BLaER1 treated with 17β-estradiol and CSF1 and Interleukin-3, amounts not matched to agents 10 nM and 100 nM (cell line): ENCODE data around the gene HPCAL4.

Source experiments
- H3K27ac ChIP-seq, 11 experiments: shearing (Covaris generic); formaldehyde crosslinking; 2 replicates each; pipeline ENCODE4 v1.8.1; 2022
- H3K27me3 ChIP-seq, 11 experiments: shearing (Covaris generic); formaldehyde crosslinking; 2 replicates each; pipeline ENCODE4 v1.8.1; 2022
- H3K36me3 ChIP-seq, 11 experiments: shearing (Covaris generic); formaldehyde crosslinking; 2 replicates each; pipeline ENCODE4 v1.8.1; 2022
- H3K4me1 ChIP-seq, 10 experiments: shearing (Covaris generic); formaldehyde crosslinking; 2 replicates each; pipeline ENCODE4 v1.8.1; 2022
- H3K4me2 ChIP-seq, 11 experiments: shearing (Covaris generic); formaldehyde crosslinking; 2 replicates each; pipeline ENCODE4 v1.8.1; 2022
- H3K4me3 ChIP-seq, 10 experiments: shearing (Covaris generic); formaldehyde crosslinking; 2 replicates each; pipeline ENCODE4 v1.8.1; 2022
- H3K9ac ChIP-seq, 11 experiments: shearing (Covaris generic); formaldehyde crosslinking; 2 replicates each; pipeline ENCODE4 v1.8.1; 2022
- H3K9me3 ChIP-seq, 11 experiments: shearing (Covaris generic); formaldehyde crosslinking; replicated peaks in 1 of 11; 2 replicates each; pipeline ENCODE4 v1.8.1; 2022
- H4K20me1 ChIP-seq, 11 experiments: shearing (Covaris generic); formaldehyde crosslinking; 2 replicates each; pipeline ENCODE4 v1.8.1; 2022
- Cebpa-rat ChIP-seq, 11 experiments: shearing (Covaris generic); IDR thresholded peaks; 2 replicates each; pipeline ENCODE4 v1.8.1; 2022

Gene HPCAL4

DNA sequence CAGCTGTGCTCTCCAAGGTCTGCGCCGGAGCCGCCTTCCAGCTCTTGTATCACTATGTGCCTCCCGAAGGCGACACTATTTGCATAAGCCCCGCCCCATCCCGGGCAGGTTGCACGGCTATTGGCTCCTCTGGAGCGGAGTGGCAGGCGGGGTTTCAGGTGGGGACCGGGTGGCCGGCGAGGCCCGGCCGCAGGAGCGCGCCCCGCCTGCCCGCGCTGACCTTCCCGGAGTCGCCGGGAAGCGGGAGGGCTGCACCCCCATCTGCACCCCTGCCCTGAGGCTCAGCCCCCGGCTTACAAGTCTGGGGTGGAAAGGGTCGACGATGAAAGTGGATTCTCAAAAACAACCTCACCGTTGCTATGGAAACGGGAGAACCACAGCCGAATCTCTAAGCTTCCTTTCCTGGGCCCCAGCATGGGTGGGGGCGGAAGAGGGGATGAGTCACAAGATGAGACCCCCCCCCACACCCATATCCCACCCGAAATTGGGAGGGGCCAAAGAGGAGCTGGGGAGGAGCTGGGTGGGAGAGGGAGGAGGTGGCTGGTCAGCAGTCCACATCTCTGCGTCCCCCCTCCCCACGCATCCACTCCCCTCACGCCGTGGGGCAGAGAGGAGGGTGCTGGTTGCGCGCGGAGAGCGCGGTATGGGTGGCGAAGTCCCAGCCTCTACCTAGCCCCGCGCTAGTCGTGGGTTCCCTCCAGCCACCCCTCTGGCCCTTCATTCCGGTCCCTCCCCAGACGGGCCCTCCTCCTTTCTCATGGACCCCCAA is at the start of gene HPCAL4:
HPCAL4 (minus strand) TSS at position 51 of the 769 bp plus-strand sequence. CDS start 6,830 bp downstream, outside the sequence.
- Histone ChIP-seq H3K4me2 (peak within 1 kb of the TSS; percentile 86 to 98 (median 93)), H3K27me3 (peaks cover 7 to 28% (median 21%) of the 10 kb centered on the region in 11 experiments; a peak in 17 of 22 replicates), H3K9me3 (no peaks in the 10 kb centered on the region), H3K4me3 (peak within 1 kb of the TSS; percentile 40 to 71 (median 56)), H3K9ac (peak within 1 kb of the TSS in 9 of 11 experiments; percentile 13 to 61 (median 56); a peak in 15 of 22 replicates), H3K36me3 (no peaks in the 10 kb centered on the region), H4K20me1 (peaks cover 0 to 9% (median 0%) of the 10 kb centered on the region in 11 experiments; a peak in 2 of 22 replicates), H3K4me1 (peaks cover 14 to 29% (median 21%) of the 10 kb centered on the region in 10 experiments), H3K27ac (peak within 1 kb of the TSS in 2 of 11 experiments; percentile 46 to 66; a peak in 3 of 22 replicates)
- TF ChIP-seq Cebpa-rat (IDR thresholded peaks at IDR 0.05): no peak

DNA sequence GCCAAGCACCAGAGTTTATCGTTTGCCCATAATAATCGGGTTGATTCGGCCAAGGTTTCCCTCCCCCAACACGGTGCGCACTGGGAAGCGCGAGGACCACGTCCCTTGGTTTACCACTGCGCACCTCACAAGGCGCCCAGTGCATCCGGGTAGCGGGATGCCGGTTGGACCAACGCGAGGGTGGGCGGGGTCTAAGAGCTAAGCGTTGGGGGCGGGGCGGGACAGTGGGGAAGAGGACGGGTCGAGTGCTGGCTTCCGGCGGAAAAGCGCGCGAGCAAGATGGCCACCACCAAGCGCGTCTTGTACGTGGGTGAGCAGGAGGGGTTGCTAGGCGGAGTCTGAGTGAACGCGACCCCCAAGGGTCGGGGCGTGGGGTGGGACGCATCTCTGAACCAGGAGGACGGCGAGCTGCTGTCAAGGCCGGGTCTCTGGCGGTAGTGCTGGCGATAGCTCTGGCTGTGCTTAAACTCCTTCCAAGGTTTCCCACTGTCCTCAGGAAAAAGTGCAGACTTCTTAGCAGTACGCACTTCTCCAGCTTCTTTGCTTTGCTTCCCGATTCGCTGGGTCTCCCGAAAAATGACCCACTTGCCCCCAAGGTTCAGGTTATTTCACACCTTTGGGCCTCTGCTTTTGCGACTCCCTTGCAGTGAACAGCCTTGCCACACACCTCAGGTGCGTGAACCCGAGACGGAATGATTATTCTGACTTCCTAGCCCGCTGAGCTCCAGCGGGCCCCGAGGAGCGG is 47.6 kb upstream of the HPCAL4 start, which contains the start of gene PPIE:
PPIE (plus strand) TSS at position 261 of the 745 bp plus-strand sequence; CDS start at position 280, 19 bp downstream.
- peak within 1 kb of the TSS; percentile 60 to 85 (median 74) for H3K4me3 ChIP-seq
- TF ChIP-seq Cebpa-rat (IDR thresholded peaks at IDR 0.05): no peak
- H3K9me3 ChIP-seq: peaks cover 0 to 6% (median 0%) of the 10 kb centered on the region in 11 experiments; a peak in 2 of 22 replicates
- peak within 1 kb of the TSS; percentile 61 to 90 (median 82); a peak in 21 of 22 replicates for H3K27ac ChIP-seq
- H4K20me1 ChIP-seq: no peaks in the 10 kb centered on the region
- H3K4me1 ChIP-seq: peaks cover 15 to 26% (median 19%) of the 10 kb centered on the region in 10 experiments
- peaks cover 27 to 42% (median 38%) of the 10 kb centered on the region in 11 experiments for H3K36me3 ChIP-seq
- peak within 1 kb of the TSS; percentile 85 to 96 (median 93) for H3K4me2 ChIP-seq
- H3K9ac ChIP-seq: peak within 1 kb of the TSS; percentile 77 to 88 (median 84)
- H3K27me3 ChIP-seq: no peaks in the 10 kb centered on the region

DNA sequence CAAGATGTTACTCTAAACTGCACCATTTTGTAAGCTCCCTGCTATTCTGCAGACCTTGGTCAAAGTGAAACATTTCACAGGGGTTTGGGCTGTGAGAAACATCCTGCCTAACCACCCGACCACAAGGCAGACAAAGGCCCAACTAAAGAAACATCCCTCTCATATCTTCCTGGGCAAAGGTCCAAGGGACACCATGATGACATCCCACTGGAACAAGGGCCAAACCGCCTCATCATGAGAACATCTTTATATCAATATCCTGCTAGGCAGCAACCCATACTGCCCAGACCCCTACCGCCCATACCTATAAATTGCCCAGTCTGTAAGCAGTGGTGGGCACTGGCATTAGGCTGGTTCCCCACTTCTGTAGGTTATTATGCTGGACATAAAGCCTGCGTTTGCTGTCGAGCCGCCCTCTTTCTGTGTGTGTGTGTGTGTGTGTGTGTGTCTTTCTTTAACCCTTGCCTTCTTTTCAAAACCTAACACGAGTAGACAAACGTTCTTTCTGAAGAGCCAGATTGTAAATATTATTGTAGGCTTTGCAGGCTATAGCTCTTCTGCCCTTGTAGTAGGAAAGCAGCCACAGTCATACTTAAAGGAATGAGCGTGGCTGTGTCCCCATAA is 46.4 kb upstream of the HPCAL4 start:
- no peaks in the 10 kb centered on the region for H3K27me3 ChIP-seq
- H4K20me1 ChIP-seq: no peaks in the 10 kb centered on the region
- no peak overlapping the region for H3K4me3 ChIP-seq
- H3K36me3 ChIP-seq: peaks cover 16 to 30% (median 26%) of the 10 kb centered on the region in 11 experiments
- no peak overlapping the region for H3K9ac ChIP-seq
- no peak overlapping the region; a peak in 1 of 22 replicates for H3K27ac ChIP-seq
- no peak for TF ChIP-seq Cebpa-rat (IDR thresholded peaks at IDR 0.05)
- peak overlapping the region in 2 of 11 experiments; percentile 92 to 96; a peak in 3 of 22 replicates for H3K4me2 ChIP-seq
- peaks cover 0 to 6% (median 0%) of the 10 kb centered on the region in 11 experiments; a peak in 2 of 22 replicates for H3K9me3 ChIP-seq
- peaks cover 15 to 26% (median 19%) of the 10 kb centered on the region in 10 experiments for H3K4me1 ChIP-seq

DNA sequence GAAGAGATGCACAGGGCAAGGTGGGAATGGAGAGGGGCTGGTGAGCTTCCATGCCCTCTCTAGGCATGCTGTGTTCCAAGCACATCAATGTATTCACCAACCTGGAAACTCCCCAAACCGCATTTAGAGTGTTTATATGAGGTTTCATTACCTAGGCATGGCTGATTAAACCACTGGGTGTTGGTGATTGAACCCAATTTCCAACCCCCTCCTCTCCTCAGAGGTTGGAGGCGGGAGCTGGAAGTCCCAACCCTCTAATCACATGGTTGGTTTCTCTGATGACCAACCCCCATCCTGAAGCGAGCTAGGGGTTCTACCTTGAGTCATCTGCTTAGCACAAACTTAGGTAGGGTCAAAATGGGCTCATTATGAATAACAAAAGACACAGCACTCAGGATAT is 44.5 kb upstream of the HPCAL4 start:
- Histone ChIP-seq H3K9me3 (peaks cover 0 to 6% (median 0%) of the 10 kb centered on the region in 11 experiments; a peak in 2 of 22 replicates), H3K27ac (no peak overlapping the region), H3K9ac (no peak overlapping the region), H3K27me3 (no peaks in the 10 kb centered on the region), H3K4me1 (peaks cover 15 to 26% (median 18%) of the 10 kb centered on the region in 10 experiments), H3K4me3 (no peak overlapping the region), H3K36me3 (peaks cover 0 to 11% (median 8%) of the 10 kb centered on the region in 11 experiments; a peak in 8 of 22 replicates), H4K20me1 (no peaks in the 10 kb centered on the region), H3K4me2 (no peak overlapping the region)
- TF ChIP-seq Cebpa-rat (IDR thresholded peaks at IDR 0.05): no peak

DNA sequence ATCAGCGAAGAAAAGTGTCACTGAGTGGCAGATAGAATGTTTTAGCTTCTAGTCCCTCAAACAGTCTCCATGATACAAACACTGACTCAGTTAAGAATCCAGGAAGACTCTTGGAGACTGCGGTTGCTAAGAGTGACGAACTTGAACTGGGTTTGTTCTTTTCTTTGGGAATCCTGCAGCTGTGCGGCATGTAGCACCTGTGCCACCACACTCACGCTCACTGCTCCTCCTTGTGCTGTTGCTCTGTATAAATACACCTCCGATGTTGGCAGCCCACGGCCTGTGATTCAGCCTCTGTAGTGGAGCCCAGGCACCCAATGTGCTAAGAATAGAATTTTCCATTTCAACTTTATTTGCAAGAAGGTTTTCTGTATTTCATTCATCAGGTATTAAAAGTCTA is 41.9 kb upstream of the HPCAL4 start:
- H3K4me3 ChIP-seq: no peak overlapping the region
- peaks cover under 1 to 7% (median 2%) of the 10 kb centered on the region in 11 experiments; a peak in 14 of 22 replicates for H3K27me3 ChIP-seq
- no peak overlapping the region for H3K9ac ChIP-seq
- H3K4me2 ChIP-seq: no peak overlapping the region
- peaks cover 0 to 3% (median 0%) of the 10 kb centered on the region in 11 experiments; a peak in 2 of 22 replicates for H3K9me3 ChIP-seq
- H3K4me1 ChIP-seq: peaks cover 0 to 6% (median 2%) of the 10 kb centered on the region in 10 experiments; a peak in 7 of 20 replicates
- H4K20me1 ChIP-seq: no peaks in the 10 kb centered on the region
- no peaks in the 10 kb centered on the region for H3K36me3 ChIP-seq
- TF ChIP-seq Cebpa-rat (IDR thresholded peaks at IDR 0.05): no peak
- H3K27ac ChIP-seq: no peak overlapping the region

DNA sequence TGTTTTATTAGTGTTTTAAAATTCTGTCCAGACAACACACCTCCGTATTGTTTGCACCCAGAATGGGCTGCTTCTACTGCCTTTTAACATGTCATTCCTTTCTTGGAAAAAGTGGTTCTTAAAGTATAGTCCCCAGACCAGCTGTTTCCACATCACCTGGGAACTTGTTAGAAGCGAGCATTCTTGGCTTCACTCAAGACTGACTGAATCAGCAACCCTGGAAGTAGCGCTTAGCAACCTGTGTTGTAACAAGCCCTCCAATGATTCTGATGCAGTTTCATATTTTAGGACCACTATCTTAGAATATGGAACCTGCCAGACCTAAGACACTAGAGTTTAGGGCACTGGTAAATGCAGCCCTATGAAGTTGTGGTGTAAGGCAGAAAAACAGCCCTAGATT is 41.5 kb upstream of the HPCAL4 start:
- TF ChIP-seq Cebpa-rat (IDR thresholded peaks at IDR 0.05): no peak
- Histone ChIP-seq H3K36me3 (no peaks in the 10 kb centered on the region), H3K9me3 (no peaks in the 10 kb centered on the region; a peak in 2 of 22 replicates), H3K4me2 (no peak overlapping the region), H3K27me3 (peaks cover 4 to 12% (median 7%) of the 10 kb centered on the region in 11 experiments; a peak in 18 of 22 replicates), H3K27ac (no peak overlapping the region), H4K20me1 (no peaks in the 10 kb centered on the region), H3K4me3 (no peak overlapping the region), H3K4me1 (peaks cover 2 to 7% (median 5%) of the 10 kb centered on the region in 10 experiments; a peak in 19 of 20 replicates), H3K9ac (no peak overlapping the region)

DNA sequence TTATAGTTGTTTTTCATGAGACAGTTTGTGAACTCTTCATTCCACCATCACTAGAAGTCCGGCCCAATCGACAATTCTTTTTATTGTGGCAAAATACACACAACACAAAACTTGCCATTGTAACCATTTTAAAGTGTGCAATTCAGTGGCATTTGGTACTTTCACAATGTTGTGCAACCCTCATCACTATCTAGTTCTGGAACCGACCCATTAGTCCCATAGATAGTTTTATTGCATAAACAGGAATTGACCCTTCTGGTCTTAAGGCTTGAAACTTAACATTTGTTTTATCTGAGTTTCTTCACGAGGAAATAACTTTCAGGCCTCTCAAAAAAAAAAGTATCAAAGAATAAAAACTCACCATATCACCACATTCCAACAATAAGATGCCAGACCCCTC is 38.6 kb upstream of the HPCAL4 start:
- H3K9ac ChIP-seq: no peak overlapping the region
- H3K9me3 ChIP-seq: no peaks in the 10 kb centered on the region
- H3K36me3 ChIP-seq: no peaks in the 10 kb centered on the region
- no peaks in the 10 kb centered on the region for H4K20me1 ChIP-seq
- peaks cover 9 to 28% (median 14%) of the 10 kb centered on the region in 11 experiments; a peak in 18 of 22 replicates for H3K27me3 ChIP-seq
- H3K4me2 ChIP-seq: no peak overlapping the region
- peaks cover 8 to 14% (median 11%) of the 10 kb centered on the region in 10 experiments for H3K4me1 ChIP-seq
- H3K27ac ChIP-seq: no peak overlapping the region
- TF ChIP-seq Cebpa-rat (IDR thresholded peaks at IDR 0.05): no peak
- no peak overlapping the region for H3K4me3 ChIP-seq

DNA sequence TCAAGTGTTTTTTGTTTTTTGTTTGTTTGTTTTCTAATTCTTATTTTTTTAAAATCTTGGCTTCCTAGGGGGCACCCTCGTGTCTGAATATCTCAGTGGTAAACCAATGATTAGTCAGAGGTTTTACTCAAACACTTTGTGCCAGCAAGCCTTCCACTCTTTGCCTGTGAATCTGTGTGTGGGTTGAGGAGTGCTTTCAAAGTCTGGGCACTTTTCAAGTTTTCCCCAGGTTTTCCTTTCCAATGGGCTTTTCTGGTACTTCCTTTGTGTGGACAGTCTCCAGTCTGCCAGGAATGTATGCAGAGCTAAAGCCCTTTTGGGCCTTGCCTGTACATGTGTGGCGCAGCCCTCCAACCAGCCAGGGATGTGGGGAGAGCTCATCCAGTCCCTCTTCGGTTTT is 37.8 kb upstream of the HPCAL4 start:
- no peaks in the 10 kb centered on the region for H4K20me1 ChIP-seq
- no peak overlapping the region for H3K27ac ChIP-seq
- TF ChIP-seq Cebpa-rat (IDR thresholded peaks at IDR 0.05): no peak
- H3K4me1 ChIP-seq: peaks cover 8 to 14% (median 11%) of the 10 kb centered on the region in 10 experiments
- H3K4me3 ChIP-seq: no peak overlapping the region
- H3K36me3 ChIP-seq: no peaks in the 10 kb centered on the region
- no peak overlapping the region for H3K9ac ChIP-seq
- H3K27me3 ChIP-seq: peaks cover 9 to 28% (median 14%) of the 10 kb centered on the region in 11 experiments; a peak in 18 of 22 replicates
- H3K9me3 ChIP-seq: no peaks in the 10 kb centered on the region
- H3K4me2 ChIP-seq: no peak overlapping the region
